Endodermal cell (in vitro differentiated cells): ENCODE measurements around the gene GTF2A1. TPM values are rescaled to one million over a fixed set of nuclear protein-coding genes. Genes with fewer than 3 reads are reported as not detected.
"Not testable (repeated sequence)": the region's sequence is repeated elsewhere in the genome, so short reads cannot be mapped to it uniquely, and the experiment has no call there.

ENCODE experiments used
- DNase-seq: peaks from one replicate; pipeline ENCODE4 v3.0.0-alpha.2; 2017
- H3K27ac ChIP-seq: 2 replicates; pipeline ENCODE4 v1.5.1; 2013; ENCODE audit warnings: mild to moderate bottlenecking, low read depth, low read length, moderate library complexity
- H3K27me3 ChIP-seq: 2 replicates; pipeline ENCODE4 v1.6.1; 2013; ENCODE audit warnings: mild to moderate bottlenecking, low read length, moderate library complexity; ENCODE audit not compliant: insufficient read depth, control insufficient read depth, poor library complexity, severe bottlenecking
- H3K36me3 ChIP-seq: 2 replicates; pipeline ENCODE4 v1.7.0; 2013; ENCODE audit warnings: mild to moderate bottlenecking, low read length, moderate library complexity; ENCODE audit not compliant: control insufficient read depth, insufficient read depth
- H3K4me1 ChIP-seq: one replicate; pipeline ENCODE4 v1.7.0; 2013; ENCODE audit warnings: low read length; ENCODE audit not compliant: control insufficient read depth, insufficient read depth
- H3K4me3 ChIP-seq: 2 replicates; pipeline ENCODE4 v1.5.1; 2013; ENCODE audit warnings: mild to moderate bottlenecking, low read length, moderate library complexity
- H3K9ac ChIP-seq: 2 replicates; pipeline ENCODE4 v1.6.1; 2013; ENCODE audit warnings: mild to moderate bottlenecking, low read length, moderate library complexity; ENCODE audit not compliant: poor library complexity, severe bottlenecking; ENCODE audit errors: extremely low read depth
- H3K9me3 ChIP-seq: 2 replicates; pipeline ENCODE4 v1.6.1; 2013; ENCODE audit warnings: mild to moderate bottlenecking, low read length, moderate library complexity; ENCODE audit not compliant: control insufficient read depth
- H3K27ac Mint-ChIP-seq: 2 replicates; pipeline ENCODE4 v1.8.0; 2020; ENCODE audit warnings: mixed read lengths
- H3K27me3 Mint-ChIP-seq: 2 replicates; pipeline ENCODE4 v1.8.0; 2021; ENCODE audit warnings: mild to moderate bottlenecking, mixed read lengths; ENCODE audit not compliant: insufficient read depth
- H3K36me3 Mint-ChIP-seq: 2 replicates; pipeline ENCODE4 v1.8.0; 2020; ENCODE audit warnings: low read depth, mixed read lengths
- H3K4me1 Mint-ChIP-seq: 2 replicates; pipeline ENCODE4 v1.8.0; 2020; ENCODE audit warnings: mixed read lengths
- H3K4me3 Mint-ChIP-seq: 2 replicates; pipeline ENCODE4 v1.8.0; 2020; ENCODE audit warnings: mild to moderate bottlenecking, moderate library complexity, mixed read lengths
- H3K9me3 Mint-ChIP-seq: 2 replicates; pipeline ENCODE4 v1.8.0; 2020; ENCODE audit warnings: mild to moderate bottlenecking, mixed read lengths
- CTCF ChIP-seq: fragments of 200-600 bp; sonication (generic); conservative IDR thresholded peaks from 2 replicates; pipeline ENCODE4 v1.5.0; 2021; ENCODE audit warnings: antibody characterized with exemption, mild to moderate bottlenecking
- WGBS, 2 experiments: methylation state at CpG; one replicate each; pipeline versions ENCODE4 v1.1.5 to v1.1.7; 2013; ENCODE audit warnings: missing lambda C conversion rate in 2 of 2, mixed read lengths in 1 of 2; ENCODE audit not compliant: insufficient coverage in 1 of 2, insufficient read length in 1 of 2; 5-methylcytosine and 5-hydroxymethylcytosine counted together
- total RNA-seq, 2 donors: library from RNA; stranded (reverse); fragmentation: NEBNext Ultra II Directional in 1 of 2; extraction: Animal tissue kit (Norgen Biotek cat#: 25700) in 1 of 2; gene quantifications; 2 replicates in 1 of 2; 3 replicates in 1 of 2; pipeline ENCODE4 v1.2.1, GENCODE V29; 2021

GTF2A1 gene
- total RNA-seq, 2 donors from 2014 or later: 34.3 to 34.4 TPM

GRCh38 chr14:81224222-81224621 is 3.5 kb upstream of the GTF2A1 start:
- WGBS, 2 experiments: 88% methylated on average over 1 of the region's 1 CpG; no CpG with 5 or more reads in 1 of the 2 experiments
- DNase-seq: no peak
- Mint-ChIP-seq H3K27ac (no peak overlapping the region), H3K36me3 (peaks cover 2% of the 10 kb centered on the region), H3K9me3 (no peaks in the 10 kb centered on the region), H3K4me3 (no peak overlapping the region), H3K4me1 (peaks cover 8% of the 10 kb centered on the region), H3K27me3 (no peaks in the 10 kb centered on the region)
- no peak overlapping the region for H3K9ac ChIP-seq
- peaks cover 4% of the 10 kb centered on the region for H3K4me1 ChIP-seq
- TF ChIP-seq CTCF: no peak
- H3K9me3 ChIP-seq: no peaks in the 10 kb centered on the region
- no peak overlapping the region for H3K27ac ChIP-seq
- no peaks in the 10 kb centered on the region for H3K27me3 ChIP-seq
- no peaks in the 10 kb centered on the region for H3K36me3 ChIP-seq
- no peak overlapping the region for H3K4me3 ChIP-seq

GRCh38 chr14:81223788-81224187 is 3.0 kb upstream of the GTF2A1 start:
- not testable (repeated sequence) for H3K9me3 ChIP-seq, H3K4me1 Mint-ChIP-seq, H3K36me3 ChIP-seq, H3K4me3 ChIP-seq, DNase-seq, H3K4me1 ChIP-seq, H3K27me3 Mint-ChIP-seq, H3K9me3 Mint-ChIP-seq, H3K27me3 ChIP-seq, H3K4me3 Mint-ChIP-seq, H3K36me3 Mint-ChIP-seq, H3K27ac ChIP-seq, H3K27ac Mint-ChIP-seq, H3K9ac ChIP-seq
- WGBS, 2 experiments: 86 to 94% methylated on average over 7 of the region's 7 CpGs

- H3K4me1 Mint-ChIP-seq: peaks cover 15% of the 10 kb centered on the region
- 90 to 95% methylated on average over 1 to 2 of the region's 2 CpGs for WGBS, 2 experiments
- peak overlapping the region; percentile 79 for H3K27ac Mint-ChIP-seq
Measured at GRCh38 chr14:81222691-81223090, 1.9 kb upstream of the GTF2A1 start.

More at GRCh38 chr14:81222691-81223090, 1.9 kb upstream of the GTF2A1 start:
- Histone ChIP-seq H3K4me1 (peaks cover 4% of the 10 kb centered on the region), H3K36me3 (no peaks in the 10 kb centered on the region), H3K9ac (no peak overlapping the region), H3K4me3 (peak overlapping the region; percentile 83), H3K27ac (no peak overlapping the region), H3K27me3 (no peaks in the 10 kb centered on the region), H3K9me3 (no peaks in the 10 kb centered on the region)
- Mint-ChIP-seq H3K27me3 (no peaks in the 10 kb centered on the region), H3K9me3 (no peaks in the 10 kb centered on the region), H3K36me3 (peaks cover 2% of the 10 kb centered on the region), H3K4me3 (no peak overlapping the region)
- no peak for TF ChIP-seq CTCF
- DNase-seq: no peak
